MM.1S (cell line): ENCODE data around the gene PLA2R1.

ENCODE experiments used
- DNase-seq: peaks from one replicate; pipeline ENCODE4 v3.0.0-alpha.2; 2015
- H2AFZ ChIP-seq: fragments of 300-600 bp; sonication (generic); 2 replicates; pipeline ENCODE4 v1.6.0; 2016; ENCODE audit warnings: antibody characterized with exemption, low read length
- H3F3A ChIP-seq: fragments of 300-600 bp; sonication (generic); 2 replicates; pipeline ENCODE4 v1.6.1; 2016; ENCODE audit warnings: mild to moderate bottlenecking, antibody characterized with exemption, low read length, moderate library complexity, mixed read lengths; ENCODE audit not compliant: insufficient read depth
- H3K27ac ChIP-seq: fragments of 300-600 bp; sonication (generic); 2 replicates; pipeline ENCODE4 v1.5.1; 2016; ENCODE audit warnings: mild to moderate bottlenecking, low read length
- H3K27me3 ChIP-seq: fragments of 300-600 bp; sonication (generic); replicated peaks from 2 replicates; pipeline ENCODE4 v1.6.0; 2016; ENCODE audit warnings: low read length; ENCODE audit not compliant: insufficient read depth
- H3K36me3 ChIP-seq: fragments of 300-600 bp; sonication (generic); replicated peaks from 2 replicates; pipeline ENCODE4 v1.6.1; 2016; ENCODE audit warnings: mild to moderate bottlenecking, low read length, mixed read lengths; ENCODE audit not compliant: insufficient read depth
- H3K4me1 ChIP-seq: fragments of 300-600 bp; sonication (generic); 2 replicates; pipeline ENCODE4 v1.6.1; 2016; ENCODE audit warnings: low read length, mixed read lengths
- H3K4me2 ChIP-seq: fragments of 300-600 bp; sonication (generic); 2 replicates; pipeline ENCODE4 v1.6.0; 2016; ENCODE audit warnings: low read depth, low read length
- H3K4me3 ChIP-seq: fragments of 300-600 bp; sonication (generic); 2 replicates; pipeline ENCODE4 v1.5.1; 2016; ENCODE audit warnings: low read length, mixed read lengths
- H3K79me2 ChIP-seq: fragments of 300-600 bp; sonication (generic); 2 replicates; pipeline ENCODE4 v1.6.1; 2016; ENCODE audit warnings: mixed run types, low read length, mixed read lengths
- H3K9ac ChIP-seq: fragments of 300-600 bp; sonication (generic); 2 replicates; pipeline ENCODE4 v1.6.1; 2016; ENCODE audit warnings: low read length, mixed read lengths
- H3K9me2 ChIP-seq: fragments of 300-600 bp; sonication (generic); replicated peaks from 2 replicates; pipeline ENCODE4 v1.6.1; 2016; ENCODE audit warnings: mild to moderate bottlenecking, low read length, mixed read lengths; ENCODE audit not compliant: insufficient read depth
- H3K9me3 ChIP-seq: fragments of 300-600 bp; sonication (generic); replicated peaks from 2 replicates; pipeline ENCODE4 v1.6.1; 2016; ENCODE audit warnings: mild to moderate bottlenecking, low read length, mixed read lengths; ENCODE audit not compliant: insufficient read depth
- H4K20me1 ChIP-seq: fragments of 300-600 bp; sonication (generic); 2 replicates; pipeline ENCODE4 v1.6.1; 2016; ENCODE audit warnings: mild to moderate bottlenecking, low read length, moderate library complexity, mixed read lengths; ENCODE audit not compliant: insufficient read depth
- CTCF ChIP-seq: fragments of 300-600 bp; sonication (generic); IDR thresholded peaks from 2 replicates; pipeline ENCODE4 v1.5.1; 2016; ENCODE audit warnings: antibody characterized with exemption, low read length, mixed read lengths
- EZH2 ChIP-seq: fragments of 300-600 bp; sonication (generic); optimal IDR thresholded peaks from 2 replicates; pipeline ENCODE3; 2017; ENCODE audit warnings: low read depth, mild to moderate bottlenecking, antibody characterized with exemption, low read length, mixed read lengths
- EZH2phosphoT487 ChIP-seq: fragments of 300-600 bp; sonication (generic); IDR thresholded peaks from 2 replicates; pipeline ENCODE4 v1.6.1; 2018; ENCODE audit warnings: antibody characterized with exemption, low read length

PLA2R1 gene

GRCh38 chr2:159942146-159942545 is 120.3 kb downstream of the PLA2R1 start:
- Histone ChIP-seq H3K36me3 (no peaks in the 10 kb centered on the region), H3K79me2 (no peaks in the 10 kb centered on the region), H3K27me3 (no peaks in the 10 kb centered on the region), H3F3A (no peaks in the 10 kb centered on the region), H3K4me2 (no peak overlapping the region), H3K9me3 (no peaks in the 10 kb centered on the region), H3K9ac (no peak overlapping the region), H3K27ac (no peak overlapping the region), H2AFZ (no peak overlapping the region), H3K4me3 (no peak overlapping the region), H3K4me1 (no peaks in the 10 kb centered on the region), H4K20me1 (no peaks in the 10 kb centered on the region), H3K9me2 (no peaks in the 10 kb centered on the region)
- TF ChIP-seq EZH2 (no peak), CTCF (no peak), EZH2phosphoT487 (no peak)
- DNase-seq = no peak

GRCh38 chr2:159941729-159942128 is 120.7 kb downstream of the PLA2R1 start:
- no peak overlapping the region for H3K4me3 ChIP-seq

GRCh38 chr2:159939946-159940345 is 122.5 kb downstream of the PLA2R1 start:
- Histone ChIP-seq H3K9me3 (no peaks in the 10 kb centered on the region), H4K20me1 (no peaks in the 10 kb centered on the region), H3K79me2 (no peaks in the 10 kb centered on the region), H3K4me3 (no peak overlapping the region), H2AFZ (no peak overlapping the region), H3K36me3 (no peaks in the 10 kb centered on the region), H3F3A (no peaks in the 10 kb centered on the region), H3K27me3 (no peaks in the 10 kb centered on the region), H3K27ac (no peak overlapping the region), H3K4me2 (no peak overlapping the region), H3K9ac (no peak overlapping the region), H3K9me2 (no peaks in the 10 kb centered on the region), H3K4me1 (no peaks in the 10 kb centered on the region)
- TF ChIP-seq CTCF = peak; percentile 51
- TF ChIP-seq EZH2phosphoT487 = no peak
- no peak for TF ChIP-seq EZH2
- DNase-seq = peak; percentile 47

More at GRCh38 chr2:159941729-159942128, 120.7 kb downstream of the PLA2R1 start:
- no peaks in the 10 kb centered on the region for H3K36me3 ChIP-seq
- no peak overlapping the region for H2AFZ ChIP-seq
- H4K20me1 ChIP-seq = no peaks in the 10 kb centered on the region
- H3K79me2 ChIP-seq = no peaks in the 10 kb centered on the region
- H3K4me2 ChIP-seq = no peak overlapping the region
- no peaks in the 10 kb centered on the region for H3K4me1 ChIP-seq
- no peaks in the 10 kb centered on the region for H3F3A ChIP-seq
- H3K9me2 ChIP-seq = no peaks in the 10 kb centered on the region
- no peak overlapping the region for H3K27ac ChIP-seq
- TF ChIP-seq CTCF (no peak), EZH2 (no peak), EZH2phosphoT487 (no peak)
- no peak overlapping the region for H3K9ac ChIP-seq
- H3K9me3 ChIP-seq = no peaks in the 10 kb centered on the region
- no peaks in the 10 kb centered on the region for H3K27me3 ChIP-seq
- no peak for DNase-seq

- Histone ChIP-seq H3K27ac (no peak overlapping the region), H3K4me2 (no peak overlapping the region), H3K36me3 (no peaks in the 10 kb centered on the region), H3K27me3 (no peaks in the 10 kb centered on the region), H3K4me3 (no peak overlapping the region), H3K9me2 (no peaks in the 10 kb centered on the region), H2AFZ (no peak overlapping the region), H3K9ac (no peak overlapping the region), H3F3A (no peaks in the 10 kb centered on the region), H3K9me3 (no peaks in the 10 kb centered on the region), H3K4me1 (peaks cover 12% of the 10 kb centered on the region), H3K79me2 (no peaks in the 10 kb centered on the region), H4K20me1 (no peaks in the 10 kb centered on the region)
- DNase-seq = no peak
- TF ChIP-seq CTCF (no peak), EZH2phosphoT487 (no peak), EZH2 (no peak)
These were observed 124.0 kb downstream of the PLA2R1 start for GRCh38 chr2:159938395-159938794.
